NCI-H748 treated with DMSO at 0.1 percent for 48 hours (cell line): Measurements from ENCODE around the gene SLC26A8.
"Not testable (repeated sequence)": the region's sequence is repeated elsewhere in the genome, so short reads cannot be mapped to it uniquely, and the experiment has no call there.

Experiments used
- DNase-seq: peaks from one replicate; lab custom pipeline; 2025; lab: John Stamatoyannopoulos, UW

Gene SLC26A8

GRCh38 chr6:35943390-35943789 lies 81.1 kb downstream of the SLC26A8 start:
- no peak for DNase-seq

- DNase-seq, result no peak
Observed at GRCh38 chr6:35942355-35942754, 82.1 kb downstream of the SLC26A8 start.

DNA sequence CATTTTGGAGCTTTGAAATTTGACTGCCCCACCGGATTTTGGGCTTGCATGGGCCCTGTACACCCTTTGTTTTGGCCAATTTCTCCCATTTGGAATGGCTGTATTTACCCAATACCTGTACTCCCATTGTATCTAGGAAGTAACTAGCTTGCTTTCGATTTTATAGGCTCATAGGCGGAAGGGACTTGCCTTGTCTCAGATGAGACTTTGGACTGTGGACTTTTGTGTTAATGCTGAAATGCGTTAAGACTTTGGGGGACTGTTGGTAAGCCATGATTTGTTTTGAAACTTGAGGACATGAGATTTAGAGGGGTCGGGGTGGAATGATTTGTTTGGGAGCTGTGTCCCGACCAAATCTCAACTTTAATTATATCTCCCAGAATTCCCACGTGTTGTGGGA lies 83.3 kb downstream of the SLC26A8 start:
- not testable (repeated sequence) for DNase-seq

GRCh38 chr6:35940014-35940413 lies 84.4 kb downstream of the SLC26A8 start:
- not testable (repeated sequence) for DNase-seq

GRCh38 chr6:35939259-35939658 lies 85.2 kb downstream of the SLC26A8 start:
- not testable (repeated sequence) for DNase-seq

DNA sequence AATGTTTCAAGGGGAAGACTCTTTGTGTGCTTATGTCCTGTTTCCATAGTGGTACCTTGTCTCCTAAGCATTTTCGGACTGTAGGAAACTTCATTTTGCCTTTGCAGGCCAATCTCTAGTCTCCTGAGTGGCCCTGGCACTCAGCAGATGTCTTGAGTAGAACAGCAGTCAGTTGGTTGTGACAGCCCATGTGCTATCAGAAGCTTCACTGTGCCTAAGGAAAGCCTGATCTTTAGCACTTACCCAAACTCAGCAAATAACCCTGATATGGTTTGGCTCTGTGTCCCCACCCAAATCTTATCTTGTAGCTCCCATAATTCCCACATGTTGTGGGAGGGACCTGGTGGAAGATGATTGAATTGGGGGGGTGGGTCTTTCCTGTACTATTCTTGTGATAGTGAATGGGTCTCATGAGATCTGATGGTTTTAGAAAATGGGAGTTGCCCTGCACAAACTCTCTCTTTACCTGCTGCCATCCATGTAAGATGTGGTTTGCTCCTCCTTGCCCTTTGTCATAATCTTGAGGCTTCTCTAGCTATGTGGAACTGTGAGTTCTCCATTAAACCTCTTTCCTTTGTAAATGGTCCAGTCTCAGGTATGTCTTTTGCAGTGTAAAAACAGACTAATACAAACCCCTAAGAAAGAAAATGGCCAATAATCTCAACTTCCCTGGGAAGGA lies 87.6 kb downstream of the SLC26A8 start:
- no peak for DNase-seq

DNA sequence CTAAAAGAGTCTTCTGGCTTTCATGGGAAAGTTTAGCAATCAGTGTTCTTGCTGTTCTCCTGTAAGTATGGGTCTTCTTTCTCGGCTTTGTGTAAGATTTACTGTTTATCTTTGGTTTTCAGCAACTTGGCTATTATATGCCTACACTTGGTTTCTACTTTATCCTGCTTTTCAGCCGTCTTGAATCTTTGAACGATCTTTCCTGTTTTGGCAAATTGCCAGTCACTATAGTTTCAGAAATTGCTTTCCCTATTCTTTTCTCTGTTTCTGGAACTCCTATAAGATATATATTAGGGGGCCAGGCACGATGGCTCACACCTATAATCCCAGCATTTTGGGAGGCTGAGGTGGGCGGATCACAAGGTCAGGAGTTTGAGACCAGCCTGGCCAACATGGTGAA lies 89.0 kb downstream of the SLC26A8 start:
- DNase-seq, result no peak

GRCh38 chr6:35933844-35934243 lies 90.6 kb downstream of the SLC26A8 start:
- no peak for DNase-seq

GRCh38 chr6:35931873-35932272 lies 92.6 kb downstream of the SLC26A8 start:
- not testable (repeated sequence) for DNase-seq

GRCh38 chr6:35931120-35931561 lies 93.3 kb downstream of the SLC26A8 start:
- no peak for DNase-seq

DNA sequence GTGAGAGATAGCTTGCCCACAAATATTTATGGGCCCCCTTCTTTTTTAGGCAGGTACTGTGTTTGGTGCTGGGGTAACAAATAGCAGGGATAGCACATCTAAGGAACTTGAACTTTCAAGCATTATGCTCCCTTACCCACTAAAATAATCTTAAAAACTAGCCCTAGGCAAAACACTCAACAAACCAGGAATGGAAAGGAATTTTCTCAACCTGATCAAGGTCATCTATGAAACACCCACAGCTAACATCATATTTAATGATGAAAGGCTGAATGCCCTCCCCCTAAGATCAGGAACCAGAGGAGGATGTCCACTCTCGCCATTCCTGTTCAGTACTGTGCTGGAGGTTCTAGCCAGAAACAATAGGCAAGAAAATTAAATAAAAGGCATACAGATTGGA lies 94.8 kb downstream of the SLC26A8 start:
- DNase-seq, result no peak

DNA sequence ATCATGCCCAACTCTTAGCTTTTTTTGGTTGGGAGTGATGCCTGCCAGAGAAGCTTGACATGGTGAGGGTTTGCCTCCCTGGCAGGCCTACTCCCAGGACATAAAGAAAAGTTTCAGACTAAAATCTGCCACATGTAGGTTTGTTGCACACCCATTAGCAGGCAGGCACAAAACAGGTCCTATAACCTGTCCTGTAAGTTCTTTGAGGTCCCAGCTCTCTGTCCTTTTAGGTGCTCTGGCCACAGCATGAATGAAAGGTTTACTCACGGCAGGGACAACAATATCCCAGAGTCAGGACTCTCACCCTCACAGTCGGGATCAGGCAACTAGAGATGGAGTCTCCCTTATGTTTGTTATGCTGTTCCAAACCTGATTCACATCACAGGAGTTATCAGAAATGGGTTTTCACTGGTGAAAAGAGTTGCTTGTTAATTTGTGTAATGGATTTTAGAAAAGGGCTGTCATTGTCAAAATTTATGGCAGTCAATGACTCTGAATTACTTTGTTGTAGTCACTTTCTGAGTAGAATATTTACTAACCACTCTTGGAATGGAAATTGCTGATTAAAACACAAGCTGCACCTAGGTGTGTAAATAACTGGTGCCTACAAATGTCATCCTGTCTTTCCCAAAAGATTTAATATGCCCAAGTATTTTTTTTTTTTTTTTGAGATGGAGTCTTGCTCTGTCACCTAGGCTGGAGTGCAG lies 97.8 kb downstream of the SLC26A8 start:
- DNase-seq, result no peak

- DNase-seq, result no peak
Observed at GRCh38 chr6:35925961-35926360, 98.5 kb downstream of the SLC26A8 start.

GRCh38 chr6:35924146-35924545 lies 100.3 kb downstream of the SLC26A8 start:
- DNase-seq, result no peak

- no peak for DNase-seq
Observed at GRCh38 chr6:35922139-35922554, 102.3 kb downstream of the SLC26A8 start.

DNA sequence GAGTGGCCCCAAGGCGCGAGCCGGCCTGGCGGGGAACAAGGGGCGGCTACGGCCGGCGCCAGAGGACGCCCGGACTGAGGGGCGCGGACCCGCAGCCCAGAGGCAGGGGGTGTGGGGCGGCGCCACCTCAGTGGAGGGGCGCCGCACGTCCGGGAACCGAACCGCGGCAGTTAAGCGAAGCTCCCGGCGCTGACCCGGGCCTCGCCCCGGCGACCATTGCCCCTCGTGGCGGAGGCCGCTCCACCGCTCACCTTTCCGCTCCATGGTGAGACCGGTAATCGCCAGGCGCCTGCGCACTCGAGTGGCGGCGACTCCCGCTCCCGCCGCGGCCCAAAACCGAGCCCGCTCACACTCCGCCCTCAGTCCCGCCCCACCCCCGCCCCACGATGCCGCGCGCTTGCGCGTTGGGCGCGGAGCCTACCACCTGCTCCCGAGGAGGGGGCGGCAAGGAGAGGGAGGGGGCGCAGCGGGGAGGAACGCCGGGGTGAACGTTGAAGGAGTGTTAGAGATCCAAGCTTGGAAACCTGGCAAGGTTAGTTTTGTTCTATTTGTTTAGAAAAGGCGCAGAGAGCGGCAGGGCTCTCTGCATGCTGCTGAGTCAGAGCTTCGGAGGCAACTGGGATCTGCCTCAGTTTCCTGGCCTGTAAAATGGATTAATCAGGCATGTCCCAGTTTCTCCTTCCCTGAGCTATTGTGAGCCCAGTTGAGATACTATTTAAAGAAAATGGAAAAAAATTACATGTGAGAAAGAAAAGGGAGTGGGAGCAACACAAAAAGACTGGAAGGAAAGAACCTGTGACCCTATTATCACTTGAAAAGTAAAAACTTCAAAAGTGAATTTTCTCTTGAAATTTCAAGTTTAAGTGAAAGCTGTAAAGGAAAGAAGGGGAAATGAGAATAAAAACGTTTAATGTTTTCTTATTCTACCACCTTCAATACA lies 103.4 kb downstream of the SLC26A8 start, which contains the start of gene SRPK1:
TSS of gene SRPK1 (minus strand) at position 306 of the 940 bp plus-strand sequence. CDS start at position 264, 42 bp downstream.
- peak; percentile 81 for DNase-seq

GRCh38 chr6:35919827-35920751 lies 104.4 kb downstream of the SLC26A8 start:
- no peak for DNase-seq

DNA sequence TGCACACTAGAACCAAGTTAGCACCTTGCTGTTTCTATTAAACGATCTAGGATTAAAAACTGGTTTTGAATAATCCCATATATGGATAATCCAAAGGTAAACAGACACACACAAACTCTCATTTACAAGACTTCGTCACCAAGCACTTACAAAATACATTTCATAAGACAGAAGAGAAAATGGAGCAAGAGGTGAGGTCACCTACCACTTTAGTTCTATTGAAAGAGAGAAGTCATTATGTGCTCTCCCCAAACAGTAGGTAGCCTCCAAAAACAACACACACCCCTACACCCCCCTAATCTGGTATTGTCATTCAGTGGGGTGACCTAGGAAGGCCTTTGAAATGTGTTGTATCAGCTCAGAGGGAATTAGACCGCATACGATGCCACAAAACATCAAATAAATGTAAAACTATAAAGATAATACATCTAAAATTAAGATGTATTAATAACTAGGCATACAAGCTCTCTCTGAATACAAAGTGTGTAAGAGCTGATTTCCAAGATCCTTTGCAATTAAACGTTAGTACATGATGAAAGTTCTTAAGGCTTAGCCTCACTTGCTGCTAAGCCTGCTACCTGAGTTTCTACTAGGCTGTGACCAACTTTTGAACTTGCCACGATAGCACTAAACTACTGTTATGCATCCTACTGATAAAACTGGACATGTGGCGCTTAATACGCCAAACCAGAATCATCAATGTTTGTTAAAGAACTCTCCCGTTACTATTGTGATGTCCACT lies 105.2 kb downstream of the SLC26A8 start:
- DNase-seq, result peak; percentile 29

- not testable (repeated sequence) for DNase-seq
Observed at GRCh38 chr6:35916893-35917292, 107.5 kb downstream of the SLC26A8 start.

DNA sequence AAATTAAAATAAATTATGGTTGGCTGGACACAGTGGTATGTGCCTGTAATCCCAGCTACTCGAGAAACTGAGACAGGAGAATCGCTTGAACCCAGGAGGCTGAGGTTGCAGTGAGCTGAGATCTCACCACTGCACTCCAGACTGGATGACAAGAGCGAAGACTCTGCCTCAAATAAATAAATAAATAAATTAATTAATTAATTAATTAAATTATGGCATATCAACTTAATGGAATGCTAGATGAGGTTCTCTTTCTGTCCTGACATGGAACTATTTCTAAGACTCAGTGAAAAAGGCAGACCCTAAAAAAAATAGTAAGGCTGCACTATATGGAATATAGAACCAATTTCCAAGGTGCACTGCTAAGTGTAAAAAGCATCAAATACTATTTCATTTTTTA lies 108.4 kb downstream of the SLC26A8 start:
- DNase-seq, result no peak
